NOMO-1 (cell line): Measurements from ENCODE around the gene CCDC148.

Experiments
- DNase-seq, 2 experiments: peaks; one replicate each; lab custom pipeline; 2025; ENCODE audit not compliant: unreplicated experiment in 2 of 2; lab: John Stamatoyannopoulos, UW

Gene CCDC148

GRCh38 chr2:158456309-158457066 lies at the start of gene CCDC148, which contains the start of gene PKP4:
Gene CCDC148, minus strand, starts transcription at chr2:158456753. Its CDS starts 314 bp downstream, at chr2:158456439.
Gene PKP4, plus strand, starts transcription at chr2:158456952. Its CDS starts 76,233 bp downstream, at chr2:158533185.
- DNase-seq = peak; percentile 89 to 95

DNA sequence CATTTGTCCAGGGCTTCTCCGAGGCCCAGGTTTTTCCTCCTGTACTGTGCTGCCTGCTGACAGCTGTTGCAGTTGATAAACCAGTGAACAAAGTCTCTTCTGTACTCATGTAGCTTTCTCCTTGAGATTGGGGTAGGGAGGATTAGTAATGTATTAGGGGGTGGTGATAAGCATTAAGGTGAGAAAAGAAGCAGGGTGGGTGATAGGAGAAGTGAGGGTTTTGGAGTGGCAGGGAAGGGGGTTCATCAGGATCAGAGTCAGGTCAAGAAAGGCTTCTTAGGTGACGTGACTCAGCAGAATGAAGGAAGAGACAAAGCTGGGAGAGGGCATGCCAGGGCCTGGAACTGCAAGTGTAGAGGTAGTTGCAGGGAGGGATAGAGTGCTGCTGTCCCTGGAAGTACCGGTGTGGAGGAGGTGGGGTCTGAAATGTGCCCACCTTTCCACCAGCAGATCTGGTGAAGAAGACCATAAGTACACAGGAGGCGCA lies 48.9 kb upstream of the CCDC148 start:
- no peak for DNase-seq

DNA sequence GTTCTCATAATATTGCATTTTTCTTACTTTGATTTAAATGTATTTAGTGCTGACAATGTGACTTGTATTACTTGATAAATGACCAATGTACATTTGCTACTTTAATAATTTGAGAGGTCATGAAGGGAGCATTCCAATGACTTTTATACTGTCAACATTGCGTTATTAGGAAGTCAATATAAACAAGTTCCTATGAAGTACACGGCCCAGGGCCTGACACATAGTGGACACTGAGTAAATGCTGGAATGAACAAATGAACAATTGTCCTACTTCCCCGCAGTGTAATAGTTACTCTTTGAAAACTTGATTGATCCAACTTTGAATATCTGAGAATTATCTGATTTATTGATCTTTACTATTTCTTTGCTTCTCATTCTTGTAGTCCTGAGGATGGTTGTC lies 47.5 kb upstream of the CCDC148 start:
- no peak for DNase-seq

DNA sequence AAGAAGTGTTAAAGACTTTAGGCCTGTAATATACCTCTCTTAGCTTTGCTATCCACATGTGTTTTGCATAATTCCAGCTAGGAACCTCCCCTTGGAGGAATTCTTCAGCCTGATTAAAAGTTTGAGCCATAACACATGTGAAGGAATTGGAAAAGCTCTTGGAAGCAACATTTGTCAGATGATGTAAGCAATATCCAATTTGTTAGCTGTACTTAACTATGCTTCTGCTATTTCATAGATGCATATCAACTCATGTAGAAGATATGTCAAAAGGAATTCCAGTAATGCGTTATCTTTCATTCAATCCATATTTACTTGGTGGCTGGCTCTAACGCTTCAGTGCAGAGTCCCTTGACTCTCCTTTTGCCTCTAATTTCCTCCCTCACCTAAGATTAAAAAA lies 46.4 kb upstream of the CCDC148 start:
- no peak for DNase-seq

DNA sequence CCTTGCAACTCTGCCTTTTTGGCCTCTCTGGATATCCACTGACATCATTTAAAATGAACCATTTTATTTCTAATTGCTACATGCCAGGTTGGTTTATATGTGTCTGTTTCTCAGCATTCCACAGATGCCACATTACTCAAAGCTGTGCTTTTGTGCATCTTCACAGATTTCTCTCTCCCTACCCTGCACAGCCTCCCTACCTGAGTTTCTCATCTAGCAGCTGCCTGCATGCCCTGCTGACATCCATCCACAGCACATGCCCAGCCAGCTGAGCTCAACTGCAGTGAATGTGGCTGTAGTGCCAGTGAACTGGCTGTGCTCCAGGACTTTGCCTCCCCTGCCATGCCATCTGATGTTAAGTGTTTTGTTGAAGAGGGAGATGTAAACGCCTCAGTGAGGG lies 44.7 kb upstream of the CCDC148 start:
- DNase-seq = no peak

GRCh38 chr2:158500333-158500732 lies 43.8 kb upstream of the CCDC148 start:
- no peak for DNase-seq

- DNase-seq = no peak
Observed at GRCh38 chr2:158499383-158499782, 42.8 kb upstream of the CCDC148 start.

GRCh38 chr2:158498749-158499136 lies 42.2 kb upstream of the CCDC148 start:
- DNase-seq = no peak

DNA sequence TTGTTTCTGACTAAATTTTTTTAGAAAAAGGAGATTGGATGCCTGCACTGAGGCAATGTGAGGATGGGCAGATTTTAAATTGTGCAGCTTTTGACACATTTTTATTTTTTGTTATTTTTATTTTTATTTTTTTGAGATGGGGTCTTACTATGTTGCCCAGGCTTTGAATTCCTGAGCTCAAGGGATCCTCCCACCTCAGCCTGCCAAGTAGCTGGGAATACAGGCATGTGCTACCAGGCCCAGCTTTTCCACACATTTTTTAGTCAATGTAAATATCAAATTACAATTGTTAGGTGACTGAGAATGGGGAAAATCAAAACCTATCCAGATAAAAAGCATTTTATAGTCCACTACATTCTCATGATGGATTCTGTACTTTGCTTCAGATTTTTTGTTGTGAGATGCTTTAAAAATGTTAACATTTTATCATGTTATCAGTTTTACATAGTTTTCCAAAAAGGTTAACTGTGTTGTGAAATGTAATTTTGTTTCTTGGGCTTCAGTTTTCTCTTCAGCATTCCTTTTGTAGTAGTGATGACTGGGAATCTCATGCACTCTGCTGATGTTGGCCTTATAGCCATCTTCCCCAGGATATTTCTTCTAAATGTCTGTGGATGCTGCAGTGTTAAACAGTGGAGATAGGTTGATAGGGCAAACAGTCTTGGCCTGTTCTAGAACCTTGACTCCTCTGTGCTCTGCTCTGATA lies 41.6 kb upstream of the CCDC148 start:
- DNase-seq = no peak

GRCh38 chr2:158497486-158497885 lies 40.9 kb upstream of the CCDC148 start:
- no peak for DNase-seq

DNA sequence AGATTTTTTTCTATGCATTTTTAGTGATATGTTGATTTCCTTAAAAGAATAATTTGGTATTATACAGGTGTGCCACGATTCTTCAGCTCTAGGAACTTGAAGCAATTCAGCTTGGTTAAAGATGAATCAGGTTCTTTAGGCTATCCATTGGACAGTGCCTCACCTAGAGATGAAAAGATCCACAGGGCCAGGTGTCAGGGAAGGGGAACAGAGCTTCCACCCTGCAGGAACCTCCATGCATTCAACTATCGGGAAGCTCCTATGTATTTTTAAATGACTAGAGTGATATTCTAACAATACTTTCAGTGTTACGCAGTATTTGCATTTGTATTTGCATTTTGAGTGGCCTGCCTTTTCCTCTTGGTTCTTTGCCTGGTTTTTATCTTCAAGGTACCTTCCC lies 40.4 kb upstream of the CCDC148 start:
- DNase-seq = no peak

DNA sequence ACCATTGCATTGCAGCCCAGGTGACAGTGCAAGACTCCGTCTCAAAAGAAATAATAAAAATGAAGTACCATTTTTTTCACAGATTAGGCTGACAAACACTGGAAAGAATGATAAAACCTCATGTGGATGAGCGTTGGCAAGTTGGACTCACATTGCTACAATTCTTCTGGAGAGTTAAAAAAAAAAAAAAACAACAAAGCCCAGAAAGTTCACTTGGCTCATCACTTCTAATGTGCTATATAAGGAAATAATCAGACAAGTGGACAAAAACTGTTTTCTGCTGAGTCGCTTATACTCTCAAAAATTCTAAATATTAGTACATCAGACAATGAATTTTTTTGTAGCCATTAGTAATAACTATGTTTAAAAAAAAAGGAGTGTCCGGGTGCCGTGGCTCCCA lies 38.6 kb upstream of the CCDC148 start:
- DNase-seq = no peak

- DNase-seq = no peak
Observed at GRCh38 chr2:158493458-158493857, 36.9 kb upstream of the CCDC148 start.

DNA sequence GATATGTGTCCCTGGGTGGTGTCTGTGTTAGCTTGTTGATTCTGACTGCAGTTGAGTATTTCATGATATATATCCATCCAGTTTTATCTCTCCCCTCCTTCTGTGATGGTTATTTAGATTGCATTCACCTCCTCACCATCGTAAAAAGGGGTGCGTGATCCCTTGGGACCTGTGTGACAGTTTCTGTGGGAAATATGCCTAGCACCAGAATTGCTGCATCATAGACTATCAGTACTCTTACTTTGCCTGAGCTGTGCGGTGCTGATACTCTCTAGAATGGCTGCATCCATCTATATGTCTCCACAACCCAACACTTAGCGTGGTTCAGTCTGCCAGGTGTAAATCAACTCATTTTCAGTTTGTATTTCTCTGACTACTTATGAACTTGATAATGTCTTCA lies 34.5 kb upstream of the CCDC148 start:
- DNase-seq = no peak

DNA sequence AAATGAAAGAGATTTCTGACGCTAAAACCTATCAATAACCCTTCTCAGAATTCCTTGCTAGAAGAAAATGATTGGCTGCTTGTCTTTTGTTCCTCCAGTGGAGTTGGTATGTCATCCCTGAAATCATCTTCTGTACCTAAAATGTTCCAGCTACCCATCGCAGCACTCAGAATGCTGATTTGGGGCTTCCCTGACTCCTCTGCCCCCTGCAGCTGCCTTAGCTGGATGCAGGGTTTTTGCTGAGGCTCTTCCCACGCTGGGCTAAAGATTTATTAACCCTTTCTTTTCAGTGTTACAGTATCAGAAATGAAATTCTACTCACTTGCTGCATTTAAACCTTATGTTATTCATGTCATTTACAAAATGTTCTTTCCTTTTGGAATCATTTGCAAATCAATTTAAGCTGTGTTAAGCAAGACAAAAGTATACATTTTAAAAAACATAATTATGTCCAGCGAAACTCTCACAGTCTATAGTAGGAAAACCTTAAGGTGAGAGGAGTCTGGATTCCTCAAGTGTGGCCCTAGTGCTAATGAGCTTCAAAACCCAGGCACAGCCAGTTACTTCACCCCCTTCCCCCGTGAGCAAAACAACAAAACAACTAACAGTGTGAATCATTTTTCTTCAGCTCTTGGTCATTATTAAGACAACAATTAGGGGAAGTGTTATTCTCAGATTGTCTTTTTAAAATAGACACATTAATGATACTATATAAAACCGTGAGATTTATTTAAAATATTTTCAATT lies 33.0 kb upstream of the CCDC148 start:
- DNase-seq = no peak

- no peak for DNase-seq
Observed at GRCh38 chr2:158488442-158489216, 32.1 kb upstream of the CCDC148 start.

GRCh38 chr2:158487419-158487818 lies 30.9 kb upstream of the CCDC148 start:
- DNase-seq = no peak

- no peak for DNase-seq
Observed at GRCh38 chr2:158486970-158487325, 30.4 kb upstream of the CCDC148 start.

DNA sequence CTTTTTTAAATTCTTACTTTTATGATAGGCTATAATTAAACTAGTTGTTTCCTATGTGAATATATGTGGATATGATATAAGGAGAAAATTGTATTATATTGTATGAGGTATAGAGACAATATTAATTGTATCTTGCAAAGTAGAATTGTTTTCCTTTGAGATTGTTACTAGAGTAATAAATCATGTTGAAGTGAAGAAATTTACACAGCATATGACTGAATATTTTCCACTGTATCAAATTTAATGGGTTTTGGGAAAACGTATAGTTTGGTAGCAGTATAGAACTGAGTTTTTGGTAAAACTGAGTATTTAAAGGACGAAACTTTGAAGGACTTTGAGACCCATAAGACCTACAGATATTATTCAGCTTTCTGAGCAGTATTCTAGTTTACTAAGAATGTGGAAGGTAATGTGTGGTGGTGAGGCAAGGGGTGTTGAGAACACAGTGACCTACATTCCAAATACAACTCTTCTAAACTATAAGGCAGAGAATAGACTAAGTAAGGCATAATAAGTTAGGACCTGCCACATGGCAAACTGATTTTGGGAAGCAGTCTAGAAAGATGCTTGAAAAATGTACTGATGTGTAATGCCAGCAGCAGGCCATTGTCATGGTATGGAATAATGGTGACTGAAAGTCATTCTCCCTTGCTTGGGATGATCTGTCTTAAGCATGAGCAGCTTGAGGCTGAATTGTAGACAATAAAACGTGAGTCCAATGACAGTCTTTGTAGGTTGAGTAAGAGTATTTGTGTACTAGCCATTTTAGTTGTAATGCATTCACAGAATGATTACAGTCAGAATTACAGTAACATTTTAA lies 29.8 kb upstream of the CCDC148 start:
- DNase-seq = no peak
